GM19467 (cell line): ENCODE measurements around the gene HSD17B14.

ENCODE experiments used
- ATAC-seq: cut with Tn5 transposase; IDR thresholded peaks from one replicate; pipeline ENCODE4 v1.9.1; 2021; ENCODE audit warnings: mild to moderate bottlenecking, moderate library complexity; ENCODE audit not compliant: unreplicated experiment

The HSD17B14 gene

GRCh38 chr19:48830965-48831364, 5.3 kb downstream of the HSD17B14 start:
- no peak for ATAC-seq

- ATAC-seq, result no peak
Observed at GRCh38 chr19:48830088-48830487, 6.2 kb downstream of the HSD17B14 start.

GRCh38 chr19:48826606-48827020, 9.7 kb downstream of the HSD17B14 start:
- no peak for ATAC-seq

GRCh38 chr19:48822514-48822913, 13.8 kb downstream of the HSD17B14 start:
- ATAC-seq, result no peak

- no peak for ATAC-seq
Observed at GRCh38 chr19:48821633-48822032, 14.7 kb downstream of the HSD17B14 start.

- ATAC-seq, result no peak
Observed at GRCh38 chr19:48819366-48819816, 16.9 kb downstream of the HSD17B14 start.

GRCh38 chr19:48818234-48818820, 18.0 kb downstream of the HSD17B14 start:
- ATAC-seq, result no peak

GRCh38 chr19:48817585-48818124, 18.6 kb downstream of the HSD17B14 start:
- ATAC-seq, result no peak

GRCh38 chr19:48815870-48816501, 20.3 kb downstream of the HSD17B14 start:
- ATAC-seq, result no peak

GRCh38 chr19:48814895-48815294, 21.4 kb downstream of the HSD17B14 start:
- no peak for ATAC-seq

GRCh38 chr19:48813123-48813913, 23.0 kb downstream of the HSD17B14 start:
- no peak for ATAC-seq

- no peak for ATAC-seq
Observed at GRCh38 chr19:48812094-48812929, 24.0 kb downstream of the HSD17B14 start.

- ATAC-seq, result no peak
Observed at GRCh38 chr19:48810151-48810550, 26.1 kb downstream of the HSD17B14 start.

GRCh38 chr19:48807590-48808308, 28.5 kb downstream of the HSD17B14 start:
- no peak for ATAC-seq

- ATAC-seq, result no peak
Observed at GRCh38 chr19:48806818-48807589, 29.3 kb downstream of the HSD17B14 start.

- no peak for ATAC-seq
Observed at GRCh38 chr19:48806518-48806817, 29.8 kb downstream of the HSD17B14 start.

GRCh38 chr19:48805452-48805851, 30.8 kb downstream of the HSD17B14 start:
- no peak for ATAC-seq

GRCh38 chr19:48804496-48804895, 31.8 kb downstream of the HSD17B14 start:
- no peak for ATAC-seq

GRCh38 chr19:48802623-48803022, 33.7 kb downstream of the HSD17B14 start:
- no peak for ATAC-seq
